Measurements from ENCODE around the gene ZBTB1. TPM values are rescaled to one million over a fixed set of nuclear protein-coding genes. Genes with fewer than 3 reads are reported as not detected.
"Not testable (repeated sequence)": the region's sequence is repeated elsewhere in the genome, so short reads cannot be mapped to it uniquely, and the experiment has no call there.

Gene ZBTB1
- total RNA-seq, 1 donor from 2014 or later, result 39.5 TPM

GRCh38 chr14:64561631-64562030, 57.1 kb downstream of the ZBTB1 start:
- Histone ChIP-seq H3K27me3 (ENCODE audit: control insufficient read depth, insufficient read depth, low read length) (no peaks in the 10 kb centered on the region), H3K4me3 (ENCODE audit: low read depth, low read length) (no peak overlapping the region), H3K36me3 (ENCODE audit: control insufficient read depth, insufficient read depth, low read length) (no peaks in the 10 kb centered on the region)
- DNase-seq (ENCODE audit: low read depth) (no peak), FAIRE-seq (no peak)
- no peak for TF ChIP-seq CTCF (IDR thresholded peaks at IDR 0.05; ENCODE audit: insufficient read depth, low read length, severe bottlenecking)

- FAIRE-seq, result no peak
- Histone ChIP-seq H3K4me3 (ENCODE audit: low read depth, low read length) (no peak overlapping the region), H3K27me3 (ENCODE audit: control insufficient read depth, insufficient read depth, low read length) (no peaks in the 10 kb centered on the region), H3K36me3 (ENCODE audit: control insufficient read depth, insufficient read depth, low read length) (no peaks in the 10 kb centered on the region)
- TF ChIP-seq CTCF (IDR thresholded peaks at IDR 0.05; ENCODE audit: insufficient read depth, low read length, severe bottlenecking), result no peak
- DNase-seq (ENCODE audit: low read depth), result peak; percentile 37
Measured at GRCh38 chr14:64562436-64562835, 57.9 kb downstream of the ZBTB1 start.

GRCh38 chr14:64563696-64564095, 59.1 kb downstream of the ZBTB1 start:
- no peak for FAIRE-seq
- DNase-seq (ENCODE audit: low read depth), result no peak
- no peak for TF ChIP-seq CTCF (IDR thresholded peaks at IDR 0.05; ENCODE audit: insufficient read depth, low read length, severe bottlenecking)
- H3K4me3 ChIP-seq (ENCODE audit: low read depth, low read length), result no peak overlapping the region
- H3K27me3 ChIP-seq (ENCODE audit: control insufficient read depth, insufficient read depth, low read length), result no peaks in the 10 kb centered on the region
- no peaks in the 10 kb centered on the region for H3K36me3 ChIP-seq (ENCODE audit: control insufficient read depth, insufficient read depth, low read length)

GRCh38 chr14:64566651-64567122, 62.1 kb downstream of the ZBTB1 start:
- no peak for TF ChIP-seq CTCF (IDR thresholded peaks at IDR 0.05; ENCODE audit: insufficient read depth, low read length, severe bottlenecking)
- no peak for DNase-seq (ENCODE audit: low read depth)
- Histone ChIP-seq H3K4me3 (ENCODE audit: low read depth, low read length) (no peak overlapping the region), H3K36me3 (ENCODE audit: control insufficient read depth, insufficient read depth, low read length) (no peaks in the 10 kb centered on the region), H3K27me3 (ENCODE audit: control insufficient read depth, insufficient read depth, low read length) (no peaks in the 10 kb centered on the region)
- no peak for FAIRE-seq

- H3K36me3 ChIP-seq (ENCODE audit: control insufficient read depth, insufficient read depth, low read length), result no peaks in the 10 kb centered on the region
- TF ChIP-seq CTCF (IDR thresholded peaks at IDR 0.05; ENCODE audit: insufficient read depth, low read length, severe bottlenecking), result no peak
Measured at GRCh38 chr14:64569138-64569631, 64.6 kb downstream of the ZBTB1 start.

GRCh38 chr14:64569646-64570045, 65.1 kb downstream of the ZBTB1 start:
- FAIRE-seq; H3K27me3 ChIP-seq (ENCODE audit: control insufficient read depth, insufficient read depth, low read length); DNase-seq (ENCODE audit: low read depth); H3K36me3 ChIP-seq (ENCODE audit: control insufficient read depth, insufficient read depth, low read length); H3K4me3 ChIP-seq (ENCODE audit: low read depth, low read length): not testable (repeated sequence)

More at GRCh38 chr14:64569138-64569631, 64.6 kb downstream of the ZBTB1 start:
- DNase-seq (ENCODE audit: low read depth) (peak; percentile 76), FAIRE-seq (no peak)
- H3K27me3 ChIP-seq (ENCODE audit: control insufficient read depth, insufficient read depth, low read length), result no peaks in the 10 kb centered on the region
- H3K4me3 ChIP-seq (ENCODE audit: low read depth, low read length), result no peak overlapping the region

Data from bronchial epithelial cell (primary cell).